HG03457 (cell line): ENCODE measurements around the gene VPS11.
A peak's percentile ranks its signal among the peaks of the same experiment; 100 is the strongest.
"Not testable (repeated sequence)": the region's sequence is repeated elsewhere in the genome, so short reads cannot be mapped to it uniquely, and the experiment has no call there.

ENCODE experiments used
- ATAC-seq: cut with Tn5 transposase; IDR thresholded peaks from one replicate; pipeline ENCODE4 v1.9.1; 2021; ENCODE audit warnings: moderate number of reproducible peaks; ENCODE audit not compliant: unreplicated experiment

Gene VPS11

DNA sequence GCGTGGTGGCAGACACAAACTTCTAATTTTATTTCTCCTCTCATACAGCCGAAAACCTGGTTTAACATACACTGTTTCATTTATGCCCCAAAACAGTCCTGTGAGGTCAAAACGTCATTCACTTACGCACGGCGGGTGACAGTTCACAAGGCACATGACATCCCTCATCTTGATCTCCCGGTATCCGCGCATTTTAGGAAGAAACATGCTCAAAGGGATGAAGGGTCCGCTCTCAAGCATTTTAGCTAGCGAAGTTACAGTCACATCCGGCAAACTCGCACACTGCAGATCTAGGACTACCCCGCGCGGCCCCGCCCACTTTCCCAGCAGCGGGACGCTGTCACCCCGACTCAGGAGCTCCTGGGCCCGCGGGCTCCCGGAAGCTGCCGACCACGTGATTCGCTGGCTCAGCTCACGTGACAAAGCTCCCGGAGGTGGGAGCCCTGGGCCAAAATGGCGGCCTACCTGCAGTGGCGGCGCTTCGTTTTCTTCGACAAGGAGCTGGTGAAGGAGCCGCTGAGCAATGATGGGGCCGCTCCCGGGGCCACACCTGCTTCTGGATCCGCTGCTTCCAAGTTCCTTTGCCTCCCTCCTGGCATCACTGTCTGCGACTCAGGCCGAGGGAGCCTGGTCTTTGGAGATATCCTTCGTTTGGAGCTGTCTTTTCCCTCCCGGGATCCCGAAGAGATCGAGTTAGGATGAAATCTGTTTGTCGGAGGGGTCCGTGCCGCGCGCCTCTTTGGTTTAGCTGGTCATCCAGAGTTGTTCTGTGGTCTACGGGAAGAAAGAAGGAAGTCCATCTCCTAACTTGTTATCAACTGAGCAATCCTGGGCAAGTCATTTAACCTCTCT lies at the start of gene VPS11:
Gene VPS11 (plus strand): TSS at position 448 of the 852 bp plus-strand sequence. CDS start 6 bp downstream, at position 454.
- peak; percentile 68 for ATAC-seq

DNA sequence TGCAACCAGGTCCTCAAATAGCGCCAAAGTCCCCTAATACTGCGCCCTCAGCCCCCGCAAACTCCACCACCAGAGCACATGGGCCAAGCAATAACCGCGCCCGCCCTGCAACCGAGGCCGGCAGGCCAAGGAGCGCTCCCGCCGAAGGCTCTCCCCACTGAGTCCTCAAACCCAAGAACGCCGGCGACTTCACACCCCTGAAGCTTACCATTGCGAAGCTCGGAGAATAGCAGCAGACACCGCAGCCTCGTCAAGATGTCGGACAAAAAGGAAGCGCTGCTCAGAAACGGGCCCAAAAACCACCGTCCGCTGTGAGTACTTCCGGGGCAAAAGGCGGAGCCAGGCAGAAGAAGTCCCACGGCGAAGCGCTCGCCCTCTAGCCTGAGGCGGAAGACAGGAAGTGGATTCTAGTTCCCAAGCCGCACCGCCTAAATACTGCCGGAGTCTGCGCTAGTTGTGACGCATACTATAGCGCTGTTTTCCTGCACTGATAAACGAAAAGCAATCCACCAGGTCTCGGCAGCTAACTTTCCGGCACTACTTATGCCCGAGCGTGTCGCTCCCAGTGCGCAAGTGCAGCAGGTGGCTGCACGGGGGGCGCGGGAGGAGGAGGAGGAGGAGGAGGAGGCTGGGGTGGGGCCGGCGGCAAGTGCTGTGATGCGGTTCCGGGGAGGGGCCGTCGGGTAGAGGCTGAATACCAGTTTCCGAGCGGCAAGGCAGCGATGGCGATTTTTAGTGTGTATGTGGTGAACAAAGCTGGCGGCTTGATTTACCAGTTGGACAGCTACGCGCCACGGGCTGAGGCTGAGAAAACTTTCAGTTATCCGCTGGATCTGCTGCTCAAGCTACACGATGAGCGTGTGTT lies 49.3 kb upstream of the VPS11 start, which contains the start of the genes RPS25 and TRAPPC4:
Gene RPS25 (minus strand): TSS at position 270 of the 865 bp plus-strand sequence. CDS start 59 bp downstream, at position 211.
Gene TRAPPC4 (plus strand): TSS at position 693 of the 865 bp plus-strand sequence. CDS start 30 bp downstream, at position 723.
- ATAC-seq: peak; percentile 74

DNA sequence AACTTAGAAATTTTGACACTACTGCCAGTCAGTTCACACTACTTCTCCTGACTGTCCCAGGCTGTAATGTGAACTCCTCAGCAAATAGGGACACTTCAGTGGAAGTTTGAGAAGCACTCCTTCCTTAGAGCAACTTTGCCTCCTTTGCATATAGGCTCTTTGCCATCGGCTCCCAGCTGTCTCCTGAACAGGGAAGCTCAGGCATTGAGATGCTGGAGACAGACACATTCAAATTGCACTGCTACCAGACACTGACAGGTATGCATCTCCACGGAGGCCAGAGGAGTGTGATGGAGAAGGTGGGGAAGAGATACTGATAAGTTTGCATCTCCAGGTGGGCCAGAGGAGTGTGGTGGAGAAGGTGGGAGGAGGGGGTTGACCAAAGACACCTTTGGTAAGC lies 47.6 kb upstream of the VPS11 start:
- ATAC-seq: no peak

DNA sequence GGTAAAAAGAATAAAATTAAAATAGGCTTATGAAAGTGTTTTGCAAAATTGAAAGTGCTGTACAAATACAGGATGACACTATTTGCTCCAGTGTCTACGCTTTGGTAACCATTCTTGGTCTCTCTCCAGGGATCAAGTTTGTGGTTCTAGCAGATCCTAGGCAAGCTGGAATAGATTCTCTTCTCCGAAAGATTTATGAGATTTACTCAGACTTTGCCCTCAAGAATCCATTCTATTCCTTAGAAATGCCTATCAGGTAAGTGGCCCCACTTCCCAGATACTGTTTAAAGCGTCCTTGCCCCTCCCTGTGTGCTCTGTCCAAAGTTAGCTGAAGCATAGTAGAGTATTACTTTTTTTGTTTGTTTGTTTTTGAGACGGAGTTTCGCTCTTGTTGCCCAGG lies 46.0 kb upstream of the VPS11 start:
- no peak for ATAC-seq

DNA sequence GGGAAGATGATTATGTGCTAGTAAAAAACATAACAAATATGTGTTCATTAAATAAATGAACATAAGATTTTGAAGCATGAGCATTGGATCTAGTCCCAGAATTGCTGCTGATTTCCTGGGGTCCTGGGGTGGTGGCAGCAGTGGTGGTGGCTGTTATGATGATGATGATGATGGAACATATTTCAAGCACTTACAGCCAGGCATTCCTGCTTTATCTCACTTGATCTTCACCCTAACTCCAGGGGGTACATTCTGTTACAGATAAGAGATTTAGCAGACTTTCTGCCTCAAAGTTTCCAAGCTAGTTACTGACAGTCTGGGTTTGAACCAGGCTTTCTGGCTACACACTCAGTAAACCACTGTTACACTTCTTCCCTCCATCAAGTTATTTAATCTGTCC lies 43.9 kb upstream of the VPS11 start:
- no peak for ATAC-seq

DNA sequence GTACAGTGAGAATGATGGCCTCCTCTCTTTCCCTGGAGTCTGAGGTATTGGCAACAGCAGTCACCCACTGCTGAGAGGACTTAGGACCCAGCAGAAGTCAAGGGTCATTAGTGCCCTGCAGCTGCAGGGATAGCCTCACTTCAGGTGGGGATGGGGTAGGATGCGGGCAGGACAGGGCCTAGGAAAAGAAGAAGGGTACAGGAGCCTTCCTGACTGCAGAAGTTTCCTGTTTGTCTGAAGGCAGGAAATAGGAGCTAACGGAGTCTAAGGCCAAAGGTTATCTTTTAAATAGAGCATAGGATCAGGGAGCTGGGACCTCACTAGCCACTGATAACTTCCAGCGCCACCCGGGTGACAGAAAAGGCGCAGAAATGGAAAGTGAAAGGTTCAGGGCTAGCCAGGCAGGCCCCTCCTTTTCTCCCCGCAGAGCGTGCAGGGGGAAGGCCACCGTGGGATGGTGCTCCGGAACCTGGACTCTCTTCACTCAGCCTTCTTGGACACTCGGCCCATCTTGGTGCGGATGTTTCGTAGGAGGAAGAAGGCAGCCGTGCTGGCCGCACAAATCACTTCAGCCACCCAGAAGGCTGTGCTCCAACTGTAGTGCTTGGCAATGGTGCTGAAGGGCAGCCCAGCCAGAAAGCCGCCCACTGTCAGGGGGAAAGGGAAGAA lies 43.1 kb upstream of the VPS11 start:
- no peak for ATAC-seq

DNA sequence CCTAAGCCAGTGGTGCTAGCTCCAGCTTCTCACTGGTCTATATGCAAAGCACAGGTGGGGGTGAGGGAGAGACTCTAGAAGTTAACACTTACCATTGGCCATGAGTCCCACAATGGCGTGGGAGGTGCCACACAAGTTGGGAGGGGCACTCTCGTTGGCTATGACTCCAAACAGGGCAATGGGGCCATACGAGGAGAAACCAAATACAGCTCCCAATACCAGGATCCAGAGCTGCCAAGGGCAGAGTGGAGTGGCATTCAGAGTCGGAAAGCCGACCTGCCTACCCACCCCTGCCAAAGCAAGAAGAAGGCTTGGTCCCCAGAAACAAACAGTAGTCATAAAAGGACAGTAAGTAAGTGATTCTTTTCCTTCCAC lies 42.5 kb upstream of the VPS11 start:
- ATAC-seq: no peak

DNA sequence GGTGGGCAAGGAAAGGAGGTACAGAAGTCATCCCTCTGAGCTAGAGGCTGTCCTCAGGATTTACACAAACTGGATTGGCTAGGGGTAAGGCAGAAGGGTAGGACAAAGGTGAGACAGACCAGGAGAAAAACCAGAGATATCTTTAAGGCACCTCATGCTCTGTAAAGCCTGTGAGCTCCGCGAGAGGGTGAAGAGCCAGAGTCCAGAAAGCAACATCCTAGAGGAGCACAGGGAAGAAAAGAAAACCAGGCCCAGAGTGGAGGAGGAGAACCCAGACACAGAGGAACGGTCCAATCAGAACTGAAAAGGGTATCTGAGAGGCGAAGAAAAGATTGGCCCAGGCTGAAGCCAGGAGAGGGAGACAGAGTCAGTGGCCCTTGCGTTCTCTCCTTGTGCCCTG lies 42.1 kb upstream of the VPS11 start:
- ATAC-seq: no peak

DNA sequence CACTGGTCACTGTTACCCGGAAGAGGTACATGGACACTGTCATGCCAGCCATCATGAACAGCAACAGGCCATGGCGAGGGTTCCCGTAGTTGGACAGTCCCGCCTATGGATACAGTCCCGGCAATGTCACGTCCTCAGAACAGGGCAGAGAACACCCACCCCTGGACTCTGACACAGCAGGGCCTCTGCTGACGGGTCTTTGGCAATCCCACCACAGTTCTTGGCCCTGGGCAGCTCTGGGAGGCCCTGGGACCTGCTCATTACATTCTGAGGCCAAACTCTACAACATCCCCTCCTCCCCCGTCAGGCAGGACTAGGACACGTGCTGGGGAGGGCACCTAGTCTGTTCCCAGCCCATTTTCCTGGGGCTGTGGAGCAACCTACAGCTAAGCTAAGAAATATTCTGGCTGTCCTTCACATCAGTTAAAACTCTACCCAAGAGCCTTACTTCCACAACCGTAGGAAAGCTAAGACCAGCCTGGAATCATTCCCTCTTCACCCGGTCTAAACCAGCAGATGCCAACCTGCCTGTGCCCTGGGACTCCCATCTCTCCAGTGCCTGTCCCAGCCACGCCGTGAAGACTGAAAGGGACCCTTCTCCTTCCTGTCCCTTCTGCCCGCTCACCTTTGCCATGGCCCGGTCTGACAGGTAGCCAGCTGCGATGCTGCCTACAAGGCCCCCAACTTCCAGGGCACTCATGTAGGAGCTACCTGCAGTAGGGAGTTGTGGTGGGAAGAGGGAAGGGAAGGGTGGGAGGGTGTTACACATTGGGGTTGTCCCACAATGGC lies 41.4 kb upstream of the VPS11 start:
- no peak for ATAC-seq

DNA sequence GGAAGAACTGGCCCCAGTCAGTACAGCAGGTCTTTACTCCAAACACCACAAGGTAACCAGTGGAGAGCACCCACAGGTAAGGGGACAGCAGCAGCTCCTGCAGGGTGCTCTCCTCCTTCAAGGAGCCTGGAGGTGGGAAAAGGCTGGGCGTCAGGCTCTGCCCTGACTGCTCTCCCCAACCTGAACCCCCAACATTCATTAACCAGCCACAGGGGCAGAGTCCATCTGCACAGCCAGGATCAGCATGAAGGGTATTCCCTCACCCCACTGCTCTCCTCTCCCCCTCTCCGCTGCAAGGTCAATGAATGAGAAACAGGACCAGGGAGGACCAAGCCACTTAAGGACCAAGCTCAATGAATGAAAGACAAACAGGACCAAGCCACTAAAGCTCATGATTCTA lies 40.6 kb upstream of the VPS11 start:
- ATAC-seq: no peak

DNA sequence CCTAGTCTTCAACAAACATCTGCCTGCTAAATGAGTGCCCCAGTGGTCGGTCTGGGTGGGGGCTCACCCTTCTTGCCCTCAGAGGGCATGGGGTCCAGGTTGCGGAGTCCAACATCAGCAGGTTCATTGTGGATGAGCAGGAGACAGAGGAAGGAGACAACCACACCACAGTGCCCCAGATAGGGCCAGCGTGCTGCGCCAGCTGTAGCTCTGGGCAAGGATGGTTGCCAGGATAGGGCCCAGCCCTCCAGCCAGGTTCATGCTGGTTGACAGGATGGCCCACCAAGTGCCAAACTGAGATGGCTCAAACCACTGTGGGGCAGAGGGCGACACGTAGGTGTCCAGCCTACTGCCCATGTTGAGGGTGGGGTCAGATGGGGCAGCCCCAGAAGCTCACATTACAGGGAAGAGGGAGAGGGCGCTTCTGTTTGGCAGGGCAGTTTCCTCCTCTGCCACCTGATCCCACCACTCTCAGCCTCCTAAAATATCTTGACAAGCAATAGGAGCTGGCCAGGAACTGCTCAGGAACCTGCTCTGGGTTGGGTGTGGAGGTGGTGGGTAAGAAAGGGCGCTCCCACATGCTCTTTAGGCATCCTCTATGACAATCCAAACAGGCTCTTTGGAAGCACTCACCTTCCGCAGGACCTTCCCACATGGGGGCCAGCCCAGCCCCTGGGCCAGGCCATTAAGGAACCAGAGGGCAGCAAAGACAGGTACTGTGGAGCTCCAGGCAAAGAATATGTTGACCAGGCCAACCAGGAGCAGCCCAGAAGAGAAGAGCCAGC lies 39.9 kb upstream of the VPS11 start:
- ATAC-seq: no peak

DNA sequence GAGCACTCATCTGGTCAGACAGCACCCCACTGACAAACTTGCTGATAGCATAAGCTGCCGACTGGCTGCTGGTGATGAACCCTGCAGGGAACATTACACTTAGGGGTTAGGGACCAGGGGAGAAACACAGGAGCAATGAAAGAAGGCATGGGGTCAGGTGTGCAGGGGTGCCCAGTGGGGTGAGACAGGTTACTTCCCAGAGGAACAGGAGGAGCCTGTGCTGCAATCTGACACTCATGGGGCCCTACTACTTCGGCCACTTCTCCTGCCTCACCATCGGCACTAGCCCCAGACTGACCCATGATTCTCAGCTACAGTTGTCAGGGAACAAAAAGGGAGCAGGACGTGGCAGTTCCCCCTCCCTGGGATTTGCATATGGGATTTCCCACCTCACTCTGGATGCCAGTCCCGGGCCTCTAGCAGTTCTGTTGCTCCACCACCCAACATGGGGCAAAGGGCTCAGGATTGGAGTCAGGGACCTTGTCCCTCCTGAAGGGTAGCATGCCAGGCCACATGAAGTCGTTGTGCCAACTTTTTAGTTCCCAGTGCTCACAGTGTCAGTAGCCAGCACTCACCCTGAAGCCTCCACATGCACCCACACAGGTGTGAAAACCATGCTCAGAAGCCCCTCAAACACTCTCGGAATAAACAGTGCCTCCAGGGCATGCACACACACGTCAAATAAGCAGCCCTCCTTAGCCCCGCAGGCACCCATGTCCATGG lies 39.1 kb upstream of the VPS11 start:
- no peak for ATAC-seq

DNA sequence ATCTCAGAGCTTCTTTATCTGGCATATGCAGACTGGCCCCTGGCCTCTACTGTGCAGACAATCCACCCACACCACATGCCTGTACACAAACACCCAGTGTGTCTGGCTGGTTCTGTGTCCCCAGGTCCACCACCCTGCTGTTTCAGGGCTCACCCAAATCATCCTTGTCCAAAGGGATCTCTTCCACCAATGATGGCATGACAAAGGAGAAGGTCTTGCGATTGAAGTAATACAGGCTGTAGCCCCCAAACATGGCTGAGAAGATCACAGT lies 38.6 kb upstream of the VPS11 start:
- no peak for ATAC-seq

DNA sequence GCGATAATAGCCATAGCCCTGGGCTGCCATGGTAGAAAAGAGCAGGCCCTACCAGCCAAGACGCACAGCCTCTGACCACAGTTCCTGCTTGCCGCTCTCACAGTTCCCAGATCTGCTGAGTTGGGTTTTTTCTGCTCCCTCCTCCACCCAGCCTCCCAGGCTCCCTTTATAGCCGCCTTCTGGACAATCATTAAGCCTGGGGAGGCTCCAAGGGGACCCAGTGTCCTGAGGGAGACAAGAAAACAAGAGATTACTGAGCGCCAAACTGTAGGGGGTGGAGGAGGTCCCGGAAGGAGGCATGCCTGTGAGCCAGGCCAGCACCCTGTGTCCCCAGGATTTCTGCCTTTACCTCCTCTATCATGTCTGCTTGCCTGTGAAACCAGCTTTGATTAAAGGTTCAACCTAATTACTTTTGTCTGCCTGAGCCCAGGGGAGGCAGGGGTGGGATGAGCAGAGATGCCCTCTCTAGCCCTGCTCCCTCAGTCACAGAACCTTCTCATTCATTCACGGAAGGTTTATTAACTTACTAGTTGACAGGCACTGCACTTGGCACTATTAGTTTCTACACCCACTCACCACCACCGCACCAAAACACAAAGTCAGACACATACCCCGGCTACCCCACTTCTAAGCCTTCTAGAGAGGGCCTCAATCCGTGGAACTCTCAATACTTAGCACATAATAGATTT lies 38.1 kb upstream of the VPS11 start:
- ATAC-seq: peak; percentile 8

DNA sequence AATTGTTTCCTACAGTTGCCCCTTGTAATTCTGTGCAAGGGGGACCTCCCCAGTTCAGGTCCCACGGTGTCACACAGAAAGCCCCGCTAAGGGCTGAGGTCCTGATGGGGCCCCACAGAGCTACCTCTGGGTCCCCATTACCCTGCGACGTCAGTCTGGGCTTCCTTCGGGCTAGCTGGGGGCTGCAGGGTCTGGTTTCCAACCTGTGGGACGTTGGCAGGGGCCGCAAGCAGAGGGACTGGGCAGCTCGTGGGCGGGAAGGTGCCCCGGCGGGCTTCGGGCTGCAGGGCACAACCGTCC lies 37.6 kb upstream of the VPS11 start:
- ATAC-seq: peak; percentile 9

DNA sequence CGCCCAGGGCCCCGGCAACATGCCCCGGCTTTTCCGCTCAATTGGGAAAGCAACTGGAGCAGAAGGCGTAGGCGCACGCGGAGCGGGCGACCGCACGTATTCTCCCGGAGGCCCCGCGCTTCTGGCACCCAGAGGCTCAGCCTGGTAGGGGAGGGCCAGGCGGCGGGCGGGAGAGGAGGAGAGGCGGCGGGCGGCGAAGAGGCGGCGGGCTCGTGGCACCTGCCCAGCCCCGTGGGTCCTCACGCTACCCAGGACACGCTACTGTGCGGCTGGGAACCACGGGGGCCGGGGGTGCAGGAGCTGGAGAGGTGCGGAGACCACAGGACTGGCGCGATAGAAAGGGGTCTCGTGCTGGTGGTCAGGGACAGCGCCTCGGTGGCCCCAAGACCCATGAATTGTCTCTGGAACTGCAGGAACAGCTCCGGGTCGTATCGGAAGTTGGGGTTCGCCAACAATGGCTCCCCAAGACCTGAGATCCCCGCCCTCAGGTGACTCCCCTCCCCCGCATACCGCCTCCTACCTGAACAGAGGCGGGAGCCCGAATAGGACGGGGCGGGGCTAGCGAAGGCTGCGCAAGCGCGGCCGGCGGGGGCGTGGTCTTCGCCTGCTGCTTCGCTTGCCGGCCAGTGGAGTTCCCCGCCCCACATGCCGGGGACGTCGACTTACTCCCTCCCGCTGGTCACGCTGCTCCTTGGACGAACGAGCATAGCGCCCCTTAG lies 37.1 kb upstream of the VPS11 start, which contains the start of gene SLC37A4:
Gene SLC37A4 (minus strand): TSS at position 549 of the 719 bp plus-strand sequence.
- peak; percentile 74 for ATAC-seq

DNA sequence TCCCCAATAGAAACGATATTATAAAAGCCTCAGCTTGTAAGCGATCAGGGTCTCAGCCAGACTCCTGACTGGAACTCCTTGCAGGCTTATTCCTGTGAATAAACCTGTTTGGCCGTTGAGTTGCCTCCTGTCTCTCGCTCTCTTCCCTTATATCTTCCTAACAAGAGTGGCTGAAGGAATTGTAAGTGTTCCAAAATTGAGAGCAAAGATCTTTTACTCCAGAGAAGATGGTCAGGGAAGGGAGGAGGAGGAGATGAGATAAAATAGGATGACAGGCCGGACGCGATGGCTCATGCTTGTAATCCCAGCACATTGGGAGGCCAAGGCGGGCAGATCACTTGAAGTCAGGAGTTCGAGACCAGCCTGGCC lies 35.7 kb upstream of the VPS11 start:
- no peak for ATAC-seq

DNA sequence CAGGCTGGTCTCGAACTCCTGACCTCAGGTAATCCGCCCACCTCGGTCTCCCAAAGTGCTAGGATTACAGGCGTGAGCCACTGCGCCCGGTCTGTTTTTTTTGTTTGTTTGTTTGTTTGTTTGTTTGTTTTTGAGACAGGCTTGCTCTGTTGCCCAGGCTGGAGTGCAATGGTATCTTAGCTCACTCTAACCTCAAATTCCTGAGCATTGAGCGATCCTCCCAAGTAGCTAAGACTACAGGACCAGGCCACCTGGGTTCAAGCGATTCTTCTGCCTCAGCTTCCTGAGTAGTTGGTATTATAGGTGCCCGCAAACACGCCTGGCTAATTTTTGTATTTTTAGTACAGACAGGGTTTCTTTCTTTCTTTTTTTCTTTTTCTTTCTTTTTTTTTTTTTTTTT lies 34.2 kb upstream of the VPS11 start:
- ATAC-seq: not testable (repeated sequence)
